H9 (cell line): ENCODE data around the gene OR52E6. TPM values are rescaled to one million over a fixed set of nuclear protein-coding genes. Genes with fewer than 3 reads are reported as not detected.

Experiments
- DNase-seq: peaks from one replicate; pipeline ENCODE4 v3.0.0-alpha.2; 2017
- H2AFZ ChIP-seq: one replicate; pipeline ENCODE4 v1.6.1; 2013; ENCODE audit warnings: mild to moderate bottlenecking, low read length, control low read depth, moderate library complexity
- H2AK5ac ChIP-seq: 2 replicates; pipeline ENCODE4 v1.6.1; 2013; ENCODE audit warnings: low read length, control low read depth, mixed read lengths; ENCODE audit not compliant: insufficient read length
- H2BK120ac ChIP-seq: one replicate; pipeline ENCODE4 v1.6.1; 2013; ENCODE audit warnings: low read depth, mild to moderate bottlenecking, low read length, control low read depth, inconsistent platforms; ENCODE audit not compliant: poor library complexity, severe bottlenecking
- H2BK12ac ChIP-seq: 2 replicates; pipeline ENCODE4 v1.6.1; 2013; ENCODE audit warnings: low read length, control low read depth, mixed read lengths, low read depth; ENCODE audit not compliant: insufficient read length
- H2BK15ac ChIP-seq: 2 replicates; pipeline ENCODE4 v1.6.1; 2013; ENCODE audit warnings: low read depth, low read length, control low read depth
- H2BK20ac ChIP-seq: one replicate; pipeline ENCODE4 v1.6.1; 2013; ENCODE audit warnings: low read depth, mild to moderate bottlenecking, low read length, control low read depth, inconsistent platforms; ENCODE audit not compliant: poor library complexity, severe bottlenecking
- H2BK5ac ChIP-seq: 2 replicates; pipeline ENCODE4 v1.6.1; 2013; ENCODE audit warnings: low read length, control low read depth, mixed read lengths; ENCODE audit not compliant: insufficient read length
- H3K14ac ChIP-seq: 2 replicates; pipeline ENCODE4 v1.6.1; 2013; ENCODE audit warnings: low read length, control low read depth; ENCODE audit not compliant: insufficient read depth
- H3K18ac ChIP-seq: 2 replicates; pipeline ENCODE4 v1.6.1; 2013; ENCODE audit warnings: low read depth, mild to moderate bottlenecking, mixed read lengths, low read length, control low read depth; ENCODE audit not compliant: insufficient read length
- H3K23ac ChIP-seq: 2 replicates; pipeline ENCODE4 v1.6.1; 2013; ENCODE audit warnings: low read length, control low read depth, mixed read lengths, low read depth; ENCODE audit not compliant: insufficient read length
- H3K23me2 ChIP-seq: 2 replicates; pipeline ENCODE4 v1.6.1; 2013; ENCODE audit warnings: low read depth, mild to moderate bottlenecking, mixed read lengths, low read length, control low read depth; ENCODE audit not compliant: insufficient read length, poor library complexity, severe bottlenecking
- H3K27ac ChIP-seq: 2 replicates; pipeline ENCODE4 v1.5.1; 2013; ENCODE audit warnings: low read length, control low read depth, mixed read lengths, low read depth; ENCODE audit not compliant: insufficient read length
- H3K27me3 ChIP-seq: 2 replicates; pipeline ENCODE4 v1.6.1; 2013; ENCODE audit warnings: low read length, control low read depth, inconsistent platforms; ENCODE audit not compliant: insufficient read depth
- H3K4ac ChIP-seq: 2 replicates; pipeline ENCODE4 v1.6.1; 2013; ENCODE audit warnings: low read depth, mild to moderate bottlenecking, control low read depth, inconsistent platforms, low read length, moderate library complexity
- H3K4me1 ChIP-seq: 2 replicates; pipeline ENCODE4 v1.6.1; 2013; ENCODE audit warnings: low read length, control low read depth, inconsistent platforms; ENCODE audit not compliant: insufficient read depth
- H3K4me2 ChIP-seq: 2 replicates; pipeline ENCODE4 v1.6.1; 2013; ENCODE audit warnings: low read length, control low read depth, mixed read lengths; ENCODE audit not compliant: insufficient read length, insufficient read depth
- H3K56ac ChIP-seq: 2 replicates; pipeline ENCODE4 v1.6.1; 2013; ENCODE audit warnings: low read depth, mild to moderate bottlenecking, mixed read lengths, low read length, control low read depth; ENCODE audit not compliant: insufficient read length
- H3K79me1 ChIP-seq: 2 replicates; pipeline ENCODE4 v1.6.1; 2013; ENCODE audit warnings: low read depth, mild to moderate bottlenecking, moderate library complexity, low read length, control low read depth, inconsistent platforms; ENCODE audit not compliant: insufficient read depth, poor library complexity, severe bottlenecking
- H3K79me2 ChIP-seq: 2 replicates; pipeline ENCODE4 v1.6.1; 2013; ENCODE audit warnings: low read length, control low read depth, inconsistent platforms; ENCODE audit not compliant: insufficient read depth
- H3K9ac ChIP-seq: 2 replicates; pipeline ENCODE4 v1.6.1; 2013; ENCODE audit warnings: low read length, control low read depth, mixed read lengths; ENCODE audit not compliant: insufficient read length; ENCODE audit errors: extremely low read depth
- H3K9me3 ChIP-seq: one replicate; pipeline ENCODE4 v1.6.1; 2013; ENCODE audit warnings: low read depth, low read length, inconsistent platforms; ENCODE audit not compliant: control insufficient read depth
- H3T11ph ChIP-seq: one replicate; pipeline ENCODE4 v1.6.1; 2013; ENCODE audit warnings: mild to moderate bottlenecking, low read length, control low read depth, inconsistent platforms
- H4K20me1 ChIP-seq: one replicate; pipeline ENCODE4 v1.6.1; 2013; ENCODE audit not compliant: control insufficient read depth, insufficient read length, insufficient read depth
- H4K5ac ChIP-seq: 2 replicates; pipeline ENCODE4 v1.6.1; 2013; ENCODE audit warnings: low read depth, mild to moderate bottlenecking, mixed read lengths, low read length, control low read depth; ENCODE audit not compliant: insufficient read length
- H4K8ac ChIP-seq: replicated peaks from 2 replicates; pipeline ENCODE4 v1.6.1; 2013; ENCODE audit warnings: low read length, control low read depth, mixed read lengths, low read depth; ENCODE audit not compliant: insufficient read length
- H4K91ac ChIP-seq: 2 replicates; pipeline ENCODE4 v1.6.1; 2013; ENCODE audit warnings: low read depth, mild to moderate bottlenecking, moderate library complexity, mixed read lengths, low read length, control low read depth; ENCODE audit not compliant: insufficient read length
- H3K27ac Mint-ChIP-seq, 3 experiments: 2 replicates in 2 of 3; 3 replicates in 1 of 3; pipeline ENCODE4 v1.8.0; 2020 to 2021; ENCODE audit warnings: mixed read lengths in 3 of 3, mild to moderate bottlenecking in 1 of 3, moderate library complexity in 1 of 3
- H3K27me3 Mint-ChIP-seq: 2 replicates; pipeline ENCODE4 v1.8.0; 2021; ENCODE audit warnings: low read depth, mild to moderate bottlenecking, moderate library complexity, mixed read lengths
- H3K36me3 Mint-ChIP-seq, 3 experiments: 2 replicates in 2 of 3; 3 replicates in 1 of 3; pipeline ENCODE4 v1.8.0; 2020 to 2021; ENCODE audit warnings: low read depth in 3 of 3, mixed read lengths in 3 of 3; ENCODE audit not compliant: insufficient read depth in 1 of 3
- H3K4me1 Mint-ChIP-seq, 2 experiments: 2 replicates each; pipeline ENCODE4 v1.8.0; 2020; ENCODE audit warnings: mixed read lengths in 2 of 2
- H3K4me3 Mint-ChIP-seq, 2 experiments: 2 replicates in 1 of 2; 3 replicates in 1 of 2; pipeline ENCODE4 v1.8.0; 2020 to 2021; ENCODE audit warnings: mild to moderate bottlenecking in 2 of 2, mixed read lengths in 2 of 2, moderate library complexity in 1 of 2
- H3K9me3 Mint-ChIP-seq, 2 experiments: 2 replicates in 1 of 2; 3 replicates in 1 of 2; pipeline ENCODE4 v1.8.0; 2020; ENCODE audit warnings: mild to moderate bottlenecking in 2 of 2, mixed read lengths in 2 of 2, moderate library complexity in 1 of 2
- WGBS: extraction: QIAGEN DNeasy Blood & Tissue Kit; methylation state at CpG from one replicate; pipeline ENCODE4 v1.1.7; 2013; ENCODE audit warnings: missing lambda C conversion rate, low lambda C conversion rate, mixed read lengths; ENCODE audit not compliant: insufficient read length; ENCODE audit errors: extremely low coverage; 5-methylcytosine and 5-hydroxymethylcytosine counted together
- total RNA-seq: library from RNA; stranded (reverse); gene quantifications from 2 replicates; pipeline ENCODE4 v1.2.1, GENCODE V29; 2021
- TF ChIP-seq, protein P1 (sequence below): fragments of 200-600 bp; sonication (generic); conservative IDR thresholded peaks from 3 replicates; pipeline ENCODE4 v1.8.0; 2021; ENCODE audit warnings: antibody characterized with exemption, mild to moderate bottlenecking

Gene OR52E6
- total RNA-seq, 1 experiment from 2014 or later = not detected

GRCh38 chr11:5887172-5887571 is 45.5 kb upstream of the OR52E6 start:
- Mint-ChIP-seq H3K4me1 (peaks cover 0 to 10% of the 10 kb centered on the region in 2 experiments; a peak in 2 of 4 replicates), H3K27ac (no peak overlapping the region), H3K4me3 (no peak overlapping the region), H3K9me3 (no peaks in the 10 kb centered on the region), H3K36me3 (no peaks in the 10 kb centered on the region), H3K27me3 (no peaks in the 10 kb centered on the region)
- no peaks in the 10 kb centered on the region for H3K9me3 ChIP-seq
- DNase-seq = no peak
- H3T11ph ChIP-seq = no peak overlapping the region
- no CpG with 5 or more reads among the region's 3 CpGs for whole genome bisulfite sequencing
- H3K4me1 ChIP-seq = no peaks in the 10 kb centered on the region
- no peak overlapping the region for H3K23ac ChIP-seq
- H3K14ac ChIP-seq = no peak overlapping the region
- H4K20me1 ChIP-seq = no peaks in the 10 kb centered on the region
- no peaks in the 10 kb centered on the region for H3K79me1 ChIP-seq
- no peak overlapping the region for H2BK120ac ChIP-seq
- no peak overlapping the region for H2BK20ac ChIP-seq
- no peak overlapping the region for H2BK5ac ChIP-seq
- no peak overlapping the region for H3K4me2 ChIP-seq
- no peak overlapping the region for H3K27ac ChIP-seq
- no peaks in the 10 kb centered on the region for H3K27me3 ChIP-seq
- H2AFZ ChIP-seq = no peak overlapping the region
- H4K91ac ChIP-seq = no peak overlapping the region
- no peak overlapping the region for H3K4ac ChIP-seq
- H3K56ac ChIP-seq = no peak overlapping the region
- no peak overlapping the region for H2BK15ac ChIP-seq
- H2AK5ac ChIP-seq = no peak overlapping the region
- TF ChIP-seq, protein P1, sequence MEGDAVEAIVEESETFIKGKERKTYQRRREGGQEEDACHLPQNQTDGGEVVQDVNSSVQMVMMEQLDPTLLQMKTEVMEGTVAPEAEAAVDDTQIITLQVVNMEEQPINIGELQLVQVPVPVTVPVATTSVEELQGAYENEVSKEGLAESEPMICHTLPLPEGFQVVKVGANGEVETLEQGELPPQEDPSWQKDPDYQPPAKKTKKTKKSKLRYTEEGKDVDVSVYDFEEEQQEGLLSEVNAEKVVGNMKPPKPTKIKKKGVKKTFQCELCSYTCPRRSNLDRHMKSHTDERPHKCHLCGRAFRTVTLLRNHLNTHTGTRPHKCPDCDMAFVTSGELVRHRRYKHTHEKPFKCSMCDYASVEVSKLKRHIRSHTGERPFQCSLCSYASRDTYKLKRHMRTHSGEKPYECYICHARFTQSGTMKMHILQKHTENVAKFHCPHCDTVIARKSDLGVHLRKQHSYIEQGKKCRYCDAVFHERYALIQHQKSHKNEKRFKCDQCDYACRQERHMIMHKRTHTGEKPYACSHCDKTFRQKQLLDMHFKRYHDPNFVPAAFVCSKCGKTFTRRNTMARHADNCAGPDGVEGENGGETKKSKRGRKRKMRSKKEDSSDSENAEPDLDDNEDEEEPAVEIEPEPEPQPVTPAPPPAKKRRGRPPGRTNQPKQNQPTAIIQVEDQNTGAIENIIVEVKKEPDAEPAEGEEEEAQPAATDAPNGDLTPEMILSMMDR = no peak
- no peak overlapping the region for H4K5ac ChIP-seq
- H3K79me2 ChIP-seq = no peaks in the 10 kb centered on the region
- H2BK12ac ChIP-seq = no peak overlapping the region
- H3K9ac ChIP-seq = no peak overlapping the region
- no peak overlapping the region for H4K8ac ChIP-seq
- no peaks in the 10 kb centered on the region for H3K23me2 ChIP-seq
- no peak overlapping the region for H3K18ac ChIP-seq
